Measurements from ENCODE around the gene ARFIP2. TPM values are rescaled to one million over a fixed set of nuclear protein-coding genes. Genes with fewer than 3 reads are reported as not detected.
A peak's percentile ranks its signal among the peaks of the same experiment; 100 is the strongest.
"Not testable (repeated sequence)": the region's sequence is repeated elsewhere in the genome, so short reads cannot be mapped to it uniquely, and the experiment has no call there.

Gene ARFIP2
- total RNA-seq, 3 donors from 2014 or later = 40.0 to 129 (median 121) TPM

GRCh38 chr11:6523253-6523652 lies 42.1 kb upstream of the ARFIP2 start:
- Histone ChIP-seq H3K4me3 (no peak overlapping the region), H3K27me3 (no peaks in the 10 kb centered on the region), H3K9me3 (no peaks in the 10 kb centered on the region), H3K27ac (no peak overlapping the region), H3K4me1 (no peaks in the 10 kb centered on the region), H3K36me3 (no peaks in the 10 kb centered on the region)
- intact Hi-C loops (cut with DNase I; ENCODE audit: low total_unique reads) = no loop called here
- DNase-seq (ENCODE audit: low spot score in 2 of 2) = no peak
- TF ChIP-seq POLR2A (IDR thresholded peaks at IDR 0.05) = no peak

GRCh38 chr11:6521946-6522345 lies 40.8 kb upstream of the ARFIP2 start:
- not testable (repeated sequence) for H3K27ac ChIP-seq, H3K36me3 ChIP-seq

GRCh38 chr11:6520265-6520664 lies 39.1 kb upstream of the ARFIP2 start:
- Histone ChIP-seq H3K36me3 (no peaks in the 10 kb centered on the region), H3K27ac (no peak overlapping the region), H3K4me3 (no peak overlapping the region), H3K27me3 (no peaks in the 10 kb centered on the region), H3K9me3 (no peaks in the 10 kb centered on the region), H3K4me1 (no peaks in the 10 kb centered on the region)
- DNase-seq (ENCODE audit: low spot score in 2 of 2) = no peak
- intact Hi-C loops (cut with DNase I; ENCODE audit: low total_unique reads) = no loop called here
- TF ChIP-seq CTCF (IDR thresholded peaks at IDR 0.05) = no peak
- no peak for TF ChIP-seq POLR2A (IDR thresholded peaks at IDR 0.05)
- no peak for TF ChIP-seq POLR2AphosphoS5 (IDR thresholded peaks at IDR 0.05)

More at GRCh38 chr11:6521946-6522345, 40.8 kb upstream of the ARFIP2 start:
- H3K4me3 ChIP-seq; DNase-seq (ENCODE audit: low spot score in 2 of 2); H3K4me1 ChIP-seq; H3K9me3 ChIP-seq; H3K27me3 ChIP-seq; intact Hi-C loops (cut with DNase I; ENCODE audit: low total_unique reads): not testable (repeated sequence)

- DNase-seq (ENCODE audit: low spot score in 2 of 2) = no peak
- no peak overlapping the region for H3K27ac ChIP-seq
- H3K9me3 ChIP-seq = no peaks in the 10 kb centered on the region
- H3K4me3 ChIP-seq = no peak overlapping the region
- no peaks in the 10 kb centered on the region for H3K4me1 ChIP-seq
- H3K27me3 ChIP-seq = no peaks in the 10 kb centered on the region
- intact Hi-C loops (cut with DNase I; ENCODE audit: low total_unique reads) = no loop called here
- H3K36me3 ChIP-seq = no peaks in the 10 kb centered on the region
- TF ChIP-seq POLR2AphosphoS5 (IDR thresholded peaks at IDR 0.05) (no peak), CTCF (IDR thresholded peaks at IDR 0.05) (no peak), POLR2A (IDR thresholded peaks at IDR 0.05) (no peak)
Observed at GRCh38 chr11:6516865-6517264, 35.7 kb upstream of the ARFIP2 start.

- Histone ChIP-seq H3K4me3 (no peak overlapping the region), H3K9me3 (no peaks in the 10 kb centered on the region), H3K4me1 (no peaks in the 10 kb centered on the region), H3K27ac (no peak overlapping the region), H3K27me3 (no peaks in the 10 kb centered on the region), H3K36me3 (no peaks in the 10 kb centered on the region)
- intact Hi-C loops (cut with DNase I; ENCODE audit: low total_unique reads) = no loop called here
- TF ChIP-seq CTCF (IDR thresholded peaks at IDR 0.05) (peak in 2 of 3 donors; percentile 60 to 70), POLR2A (IDR thresholded peaks at IDR 0.05) (no peak), POLR2AphosphoS5 (IDR thresholded peaks at IDR 0.05) (no peak)
- DNase-seq (ENCODE audit: low spot score in 2 of 2) = no peak
Observed at GRCh38 chr11:6505577-6506240, 24.6 kb upstream of the ARFIP2 start.

GRCh38 chr11:6504166-6504565 lies 23.0 kb upstream of the ARFIP2 start:
- intact Hi-C loops (cut with DNase I; ENCODE audit: low total_unique reads) = no loop called here
- TF ChIP-seq CTCF (IDR thresholded peaks at IDR 0.05) (no peak), POLR2A (IDR thresholded peaks at IDR 0.05) (no peak), POLR2AphosphoS5 (IDR thresholded peaks at IDR 0.05) (no peak)
- H3K27ac ChIP-seq = no peak overlapping the region

More at GRCh38 chr11:6504166-6504565, 23.0 kb upstream of the ARFIP2 start:
- Histone ChIP-seq H3K27me3 (no peaks in the 10 kb centered on the region), H3K4me3 (no peak overlapping the region), H3K9me3 (no peaks in the 10 kb centered on the region), H3K36me3 (no peaks in the 10 kb centered on the region), H3K4me1 (no peaks in the 10 kb centered on the region)
- DNase-seq (ENCODE audit: low spot score in 2 of 2) = no peak

Measured in breast epithelium (tissue), 4 donors.